Lower lobe of right lung (tissue), 2 donors: Measurements from ENCODE around the gene KCNC4. TPM values are rescaled to one million over a fixed set of nuclear protein-coding genes. Genes with fewer than 3 reads are reported as not detected.

Experiments
- ATAC-seq, 2 donors: fragments of 200-7000 bp; cut with Tn5 transposase; one replicate each; pipeline ENCODE4 v1.9.1; 2020 to 2022; ENCODE audit warnings: mild to moderate bottlenecking in 2 of 2, moderate library complexity in 2 of 2
- DNase-seq: peaks from one replicate; pipeline ENCODE4 v3.0.0-alpha.2; 2020
- H3K27ac ChIP-seq: fragments of 200-600 bp; one replicate; pipeline ENCODE4 v1.8.0; 2022
- H3K27me3 ChIP-seq: fragments of 200-600 bp; one replicate; pipeline ENCODE4 v1.8.0; 2022; ENCODE audit warnings: low read depth
- H3K36me3 ChIP-seq: fragments of 200-600 bp; one replicate; pipeline ENCODE4 v1.8.0; 2022; ENCODE audit warnings: mild to moderate bottlenecking
- H3K4me1 ChIP-seq: fragments of 200-600 bp; one replicate; pipeline ENCODE4 v1.8.0; 2022
- H3K4me3 ChIP-seq: fragments of 200-600 bp; one replicate; pipeline ENCODE4 v1.8.0; 2022; ENCODE audit warnings: mild to moderate bottlenecking
- H3K9me3 ChIP-seq: fragments of 200-600 bp; one replicate; pipeline ENCODE4 v1.8.0; 2022
- CTCF ChIP-seq: fragments of 200-600 bp; IDR thresholded peaks from one replicate; pipeline ENCODE4 v1.8.0; 2022; ENCODE audit warnings: antibody characterized with exemption, mild to moderate bottlenecking
- intact Hi-C: fragments of 100-400 bp; cut with DNase I; formaldehyde crosslinking; loops from one replicate; pipeline ENCODE4 v1.11.0; 2022
- total RNA-seq: library from RNA; stranded (reverse); fragmentation: NEBNext Ultra II Directional; extraction: Animal tissue kit (Norgen Biotek cat#: 25700); gene quantifications from one replicate; pipeline ENCODE4 v1.2.1, GENCODE V29; 2021
- donor health status: DM: no; HTN: yes; CAD: no; lungs with severe emphysema.

The KCNC4 gene
- total RNA-seq, 1 donor from 2014 or later, result 10.0 TPM

GRCh38 chr1:110243574-110243973, 33.5 kb downstream of the KCNC4 start:
- no peak overlapping the region for H3K4me3 ChIP-seq
- no peak overlapping the region for H3K27ac ChIP-seq
- no peaks in the 10 kb centered on the region for H3K36me3 ChIP-seq
- no peak for DNase-seq
- peaks cover 10% of the 10 kb centered on the region for H3K4me1 ChIP-seq
- H3K9me3 ChIP-seq, result no peaks in the 10 kb centered on the region
- H3K27me3 ChIP-seq, result no peaks in the 10 kb centered on the region
- TF ChIP-seq CTCF, result no peak
- no peak for ATAC-seq
- intact Hi-C loops, result no loop called here

GRCh38 chr1:110245876-110246620, 35.9 kb downstream of the KCNC4 start:
- Histone ChIP-seq H3K4me3 (no peak overlapping the region), H3K36me3 (no peaks in the 10 kb centered on the region), H3K9me3 (no peaks in the 10 kb centered on the region), H3K4me1 (no peaks in the 10 kb centered on the region), H3K27ac (no peak overlapping the region), H3K27me3 (no peaks in the 10 kb centered on the region)
- TF ChIP-seq CTCF, result no peak
- no peak for DNase-seq
- intact Hi-C loops, result no loop called here
- ATAC-seq, result no peak

GRCh38 chr1:110248746-110249145, 38.6 kb downstream of the KCNC4 start:
- Histone ChIP-seq H3K27ac (no peak overlapping the region), H3K9me3 (no peaks in the 10 kb centered on the region), H3K27me3 (no peaks in the 10 kb centered on the region), H3K4me3 (no peak overlapping the region), H3K36me3 (no peaks in the 10 kb centered on the region), H3K4me1 (no peaks in the 10 kb centered on the region)
- intact Hi-C loops, result no loop called here
- no peak for TF ChIP-seq CTCF
- no peak for ATAC-seq
- DNase-seq, result no peak

DNA sequence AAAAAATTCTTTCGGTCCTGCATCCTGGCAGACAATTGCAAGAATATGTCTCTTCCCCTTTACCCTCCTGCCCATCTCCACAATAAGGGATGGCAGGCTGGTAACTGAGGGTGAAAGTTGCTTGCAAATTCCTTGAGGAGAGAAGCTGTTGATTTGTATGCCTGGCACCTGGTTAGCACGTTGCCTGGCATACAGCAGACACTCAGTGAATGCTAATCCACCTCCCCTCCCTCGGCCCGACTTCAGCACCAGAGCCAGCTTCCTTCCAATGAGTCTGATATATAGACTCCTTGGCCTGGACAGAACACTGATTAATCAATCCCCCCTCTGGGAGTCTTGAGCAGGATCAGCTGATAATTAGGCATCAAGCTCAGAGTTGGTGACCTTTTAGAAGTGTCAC, 39.1 kb downstream of the KCNC4 start:
- DNase-seq, result no peak
- Histone ChIP-seq H3K27me3 (no peaks in the 10 kb centered on the region), H3K27ac (no peak overlapping the region), H3K36me3 (no peaks in the 10 kb centered on the region), H3K9me3 (no peaks in the 10 kb centered on the region), H3K4me3 (no peak overlapping the region), H3K4me1 (no peaks in the 10 kb centered on the region)
- TF ChIP-seq CTCF, result no peak
- ATAC-seq, result no peak
- intact Hi-C loops, result no loop called here

DNA sequence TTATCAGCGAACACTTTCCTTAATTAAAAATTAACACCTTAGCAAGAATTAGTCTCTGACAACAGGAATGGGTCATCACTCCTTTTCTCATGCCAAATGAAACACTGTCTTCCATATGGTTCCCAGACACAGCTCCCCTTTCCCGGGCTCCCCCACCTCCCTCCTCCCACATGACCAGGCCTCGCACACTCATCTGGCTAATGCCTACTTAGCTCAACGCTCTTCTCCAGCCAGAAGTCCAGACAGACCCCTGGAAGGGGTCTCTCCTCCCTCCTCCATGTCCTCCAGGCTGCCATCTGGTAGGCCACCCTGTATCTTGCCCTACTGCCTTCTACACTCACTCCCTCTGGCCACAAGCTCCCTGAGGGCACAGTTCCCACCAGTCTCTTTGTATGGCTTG, 39.9 kb downstream of the KCNC4 start:
- DNase-seq (no peak), ATAC-seq (no peak)
- Histone ChIP-seq H3K36me3 (no peaks in the 10 kb centered on the region), H3K27ac (no peak overlapping the region), H3K4me1 (no peaks in the 10 kb centered on the region), H3K27me3 (no peaks in the 10 kb centered on the region), H3K4me3 (no peak overlapping the region), H3K9me3 (no peaks in the 10 kb centered on the region)
- TF ChIP-seq CTCF, result no peak
- intact Hi-C loops, result no loop called here
